ENCODE results near the gene NRN1L.

NRN1L gene

GRCh38 chr16:67932462-67932840, 47.8 kb downstream of the NRN1L start:
- TF ChIP-seq CTCF (IDR thresholded peaks at IDR 0.05; ENCODE audit: low read length) = no peak
- TF ChIP-seq EZH2 (IDR thresholded peaks at IDR 0.05; ENCODE audit: borderline replicate concordance, low read length) = no peak
- Histone ChIP-seq H3K4me3 (ENCODE audit: low read depth, low read length, poor library complexity, severe bottlenecking) (no peak overlapping the region), H3K4me1 (ENCODE audit: insufficient read depth, low read length, severe bottlenecking) (peaks cover 22% of the 10 kb centered on the region), H2AFZ (ENCODE audit: low read length) (no peak overlapping the region), H3K27me3 (ENCODE audit: insufficient read depth, low read length) (no peaks in the 10 kb centered on the region), H3K9me3 (ENCODE audit: low read length) (no peaks in the 10 kb centered on the region), H4K20me1 (ENCODE audit: insufficient read depth, low read length) (no peaks in the 10 kb centered on the region), H3K4me2 (ENCODE audit: low read length) (no peak overlapping the region), H3K9ac (ENCODE audit: low read length) (no peak overlapping the region), H3F3A (ENCODE audit: insufficient read depth, low read length) (no peaks in the 10 kb centered on the region), H3K36me3 (ENCODE audit: insufficient read depth, low read length) (peaks cover 38% of the 10 kb centered on the region; the same call in 1 of the 2 replicates), H3K27ac (ENCODE audit: low read depth, low read length, poor library complexity, severe bottlenecking) (no peak overlapping the region), H3K9me2 (ENCODE audit: low read depth, low read length) (no peaks in the 10 kb centered on the region), H3K79me2 (ENCODE audit: insufficient read depth, low read length) (no peaks in the 10 kb centered on the region)

GRCh38 chr16:67933805-67934204, 49.1 kb downstream of the NRN1L start:
- Histone ChIP-seq H3F3A (ENCODE audit: insufficient read depth, low read length) (no peaks in the 10 kb centered on the region), H3K79me2 (ENCODE audit: insufficient read depth, low read length) (no peaks in the 10 kb centered on the region), H3K27ac (ENCODE audit: low read depth, low read length, poor library complexity, severe bottlenecking) (no peak overlapping the region), H3K4me3 (ENCODE audit: low read depth, low read length, poor library complexity, severe bottlenecking) (no peak overlapping the region), H3K4me2 (ENCODE audit: low read length) (no peak overlapping the region), H2AFZ (ENCODE audit: low read length) (no peak overlapping the region), H4K20me1 (ENCODE audit: insufficient read depth, low read length) (no peaks in the 10 kb centered on the region), H3K36me3 (ENCODE audit: insufficient read depth, low read length) (peaks cover 32% of the 10 kb centered on the region; the same call in 1 of the 2 replicates), H3K27me3 (ENCODE audit: insufficient read depth, low read length) (no peaks in the 10 kb centered on the region), H3K9me2 (ENCODE audit: low read depth, low read length) (no peaks in the 10 kb centered on the region), H3K9me3 (ENCODE audit: low read length) (no peaks in the 10 kb centered on the region), H3K4me1 (ENCODE audit: insufficient read depth, low read length, severe bottlenecking) (peaks cover 22% of the 10 kb centered on the region), H3K9ac (ENCODE audit: low read length) (no peak overlapping the region)
- TF ChIP-seq CTCF (IDR thresholded peaks at IDR 0.05; ENCODE audit: low read length) (no peak), EZH2 (IDR thresholded peaks at IDR 0.05; ENCODE audit: borderline replicate concordance, low read length) (no peak)

- H3K27ac ChIP-seq (ENCODE audit: low read depth, low read length, poor library complexity, severe bottlenecking) = peak overlapping the region; percentile 5
Observed at GRCh38 chr16:67934306-67935100, 49.8 kb downstream of the NRN1L start.

More at GRCh38 chr16:67934306-67935100, 49.8 kb downstream of the NRN1L start:
- Histone ChIP-seq H3K4me3 (ENCODE audit: low read depth, low read length, poor library complexity, severe bottlenecking) (peak overlapping the region; percentile 95), H3K36me3 (ENCODE audit: insufficient read depth, low read length) (peaks cover 27% of the 10 kb centered on the region; the same call in 1 of the 2 replicates), H3K79me2 (ENCODE audit: insufficient read depth, low read length) (no peaks in the 10 kb centered on the region), H2AFZ (ENCODE audit: low read length) (no peak overlapping the region), H3K4me1 (ENCODE audit: insufficient read depth, low read length, severe bottlenecking) (peaks cover 28% of the 10 kb centered on the region), H3F3A (ENCODE audit: insufficient read depth, low read length) (no peaks in the 10 kb centered on the region), H3K9ac (ENCODE audit: low read length) (peak overlapping the region; percentile 71), H3K27me3 (ENCODE audit: insufficient read depth, low read length) (no peaks in the 10 kb centered on the region), H4K20me1 (ENCODE audit: insufficient read depth, low read length) (no peaks in the 10 kb centered on the region), H3K9me3 (ENCODE audit: low read length) (no peaks in the 10 kb centered on the region), H3K4me2 (ENCODE audit: low read length) (peak overlapping the region; percentile 81), H3K9me2 (ENCODE audit: low read depth, low read length) (no peaks in the 10 kb centered on the region)
- no peak for TF ChIP-seq EZH2 (IDR thresholded peaks at IDR 0.05; ENCODE audit: borderline replicate concordance, low read length)
- TF ChIP-seq CTCF (IDR thresholded peaks at IDR 0.05; ENCODE audit: low read length) = no peak

Data from OCI-LY1 (cell line).